Measurements from ENCODE around the gene SPRN. TPM values are rescaled to one million over a fixed set of nuclear protein-coding genes. Genes with fewer than 3 reads are reported as not detected.
"Not testable (repeated sequence)": the region's sequence is repeated elsewhere in the genome, so short reads cannot be mapped to it uniquely, and the experiment has no call there.

SPRN gene
- total RNA-seq, 1 donor from 2014 or later: 2.0 TPM

DNA sequence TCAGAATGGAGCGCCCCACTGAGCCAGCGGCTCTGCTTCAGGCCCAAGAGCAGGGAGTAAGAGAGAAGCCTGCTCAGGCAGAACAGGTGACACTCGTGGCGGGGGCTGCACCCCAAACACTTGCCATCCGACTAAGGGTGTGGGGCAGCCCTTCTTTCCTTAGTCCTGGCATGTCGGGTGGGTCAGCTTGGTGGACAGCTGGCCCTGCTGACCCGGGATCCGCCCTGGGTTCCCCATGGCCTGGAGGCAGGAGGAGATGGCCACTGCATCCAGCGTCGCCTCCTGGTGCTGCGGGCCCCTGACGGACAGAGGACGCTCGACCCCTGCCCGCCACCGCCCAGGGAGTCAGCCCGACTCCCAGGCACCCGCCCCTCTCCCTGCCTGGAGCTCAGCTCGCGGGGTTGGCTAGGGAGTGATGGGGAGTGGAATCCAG, 46.6 kb downstream of the SPRN start:
- Mint-ChIP-seq H3K27me3 (ENCODE audit: unreplicated experiment) (peaks cover 18% of the 10 kb centered on the region), H3K27ac (ENCODE audit: unreplicated experiment) (no peak overlapping the region), H3K36me3 (ENCODE audit: unreplicated experiment) (peaks cover 8% of the 10 kb centered on the region), H3K9me3 (ENCODE audit: unreplicated experiment) (peaks cover 11% of the 10 kb centered on the region), H3K4me1 (ENCODE audit: low read depth, unreplicated experiment) (peaks cover 10% of the 10 kb centered on the region), H3K4me3 (ENCODE audit: unreplicated experiment) (peak overlapping the region; percentile 71)
- DNase-seq: no peak
- TF ChIP-seq, protein P1, sequence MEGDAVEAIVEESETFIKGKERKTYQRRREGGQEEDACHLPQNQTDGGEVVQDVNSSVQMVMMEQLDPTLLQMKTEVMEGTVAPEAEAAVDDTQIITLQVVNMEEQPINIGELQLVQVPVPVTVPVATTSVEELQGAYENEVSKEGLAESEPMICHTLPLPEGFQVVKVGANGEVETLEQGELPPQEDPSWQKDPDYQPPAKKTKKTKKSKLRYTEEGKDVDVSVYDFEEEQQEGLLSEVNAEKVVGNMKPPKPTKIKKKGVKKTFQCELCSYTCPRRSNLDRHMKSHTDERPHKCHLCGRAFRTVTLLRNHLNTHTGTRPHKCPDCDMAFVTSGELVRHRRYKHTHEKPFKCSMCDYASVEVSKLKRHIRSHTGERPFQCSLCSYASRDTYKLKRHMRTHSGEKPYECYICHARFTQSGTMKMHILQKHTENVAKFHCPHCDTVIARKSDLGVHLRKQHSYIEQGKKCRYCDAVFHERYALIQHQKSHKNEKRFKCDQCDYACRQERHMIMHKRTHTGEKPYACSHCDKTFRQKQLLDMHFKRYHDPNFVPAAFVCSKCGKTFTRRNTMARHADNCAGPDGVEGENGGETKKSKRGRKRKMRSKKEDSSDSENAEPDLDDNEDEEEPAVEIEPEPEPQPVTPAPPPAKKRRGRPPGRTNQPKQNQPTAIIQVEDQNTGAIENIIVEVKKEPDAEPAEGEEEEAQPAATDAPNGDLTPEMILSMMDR (IDR thresholded peaks at IDR 0.05; ENCODE audit: partially characterized antibody, unreplicated experiment): no peak

DNA sequence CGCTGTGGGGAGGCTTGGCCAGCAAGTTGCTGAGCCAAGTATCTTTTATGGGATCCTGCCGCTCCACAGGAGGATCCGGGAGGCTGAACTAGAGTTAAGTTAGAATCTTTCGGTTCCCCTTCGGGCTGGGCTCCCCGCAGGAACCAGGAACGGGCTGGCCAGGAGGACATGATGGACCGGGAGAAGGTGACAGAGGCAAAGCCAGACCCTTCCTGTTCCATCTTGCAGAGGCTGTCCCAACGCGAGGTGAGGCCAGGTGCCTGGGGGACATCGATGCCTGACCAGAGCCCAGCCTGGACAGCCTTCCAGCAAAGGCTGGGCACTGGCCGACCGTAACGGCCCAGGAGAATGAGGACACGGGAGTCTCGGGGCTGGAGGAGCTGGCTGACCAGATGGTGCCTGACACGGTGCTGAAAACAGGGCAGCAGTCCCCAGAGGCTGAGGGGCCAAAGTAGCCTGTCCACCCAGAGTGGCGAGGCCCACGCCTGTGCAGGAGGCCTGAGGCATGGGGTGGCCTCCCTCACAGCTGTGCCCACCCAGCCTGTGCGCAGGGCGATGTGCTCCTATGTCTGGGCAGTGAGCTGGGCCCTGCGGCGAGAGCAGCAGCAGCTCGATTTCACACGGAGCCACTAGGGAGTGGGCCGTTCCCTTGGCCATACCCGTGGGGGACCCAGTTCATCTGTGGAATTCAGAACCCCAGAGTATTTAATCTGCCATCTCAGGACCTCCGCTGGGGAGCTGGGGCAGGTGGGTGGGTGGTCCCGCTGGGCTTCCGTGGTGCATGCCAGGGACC, 47.2 kb downstream of the SPRN start:
- H3K4me1 Mint-ChIP-seq (ENCODE audit: low read depth, unreplicated experiment): peaks cover 10% of the 10 kb centered on the region
- TF ChIP-seq, protein P1 (IDR thresholded peaks at IDR 0.05; ENCODE audit: partially characterized antibody, unreplicated experiment): no peak
- peaks cover 8% of the 10 kb centered on the region for H3K36me3 Mint-ChIP-seq (ENCODE audit: unreplicated experiment)
- DNase-seq: no peak
- H3K27me3 Mint-ChIP-seq (ENCODE audit: unreplicated experiment): peaks cover 18% of the 10 kb centered on the region
- H3K9me3 Mint-ChIP-seq (ENCODE audit: unreplicated experiment): peaks cover 11% of the 10 kb centered on the region
- H3K4me3 Mint-ChIP-seq (ENCODE audit: unreplicated experiment): no peak overlapping the region
- no peak overlapping the region for H3K27ac Mint-ChIP-seq (ENCODE audit: unreplicated experiment)

DNA sequence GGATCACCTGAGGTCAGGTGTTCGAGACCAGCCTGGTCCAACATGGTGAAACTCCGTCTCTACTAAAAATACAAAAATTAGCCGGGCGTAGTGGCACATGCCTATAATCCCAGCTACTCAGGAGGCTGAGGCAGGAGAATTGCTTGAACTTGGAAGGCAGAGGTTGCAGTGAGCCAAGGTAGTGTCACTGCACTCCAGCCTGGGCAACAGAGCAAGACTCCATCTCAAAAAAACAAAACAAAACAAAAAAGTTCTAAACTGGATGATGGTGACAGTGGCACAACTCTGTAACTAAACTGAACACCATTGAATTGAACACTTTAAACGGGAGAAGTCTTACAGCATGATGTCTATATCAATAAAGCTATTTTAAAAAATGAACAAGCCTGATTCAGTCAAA, 48.2 kb downstream of the SPRN start:
- not testable (repeated sequence) for DNase-seq; H3K4me3 Mint-ChIP-seq (ENCODE audit: unreplicated experiment); H3K4me1 Mint-ChIP-seq (ENCODE audit: low read depth, unreplicated experiment)

DNA sequence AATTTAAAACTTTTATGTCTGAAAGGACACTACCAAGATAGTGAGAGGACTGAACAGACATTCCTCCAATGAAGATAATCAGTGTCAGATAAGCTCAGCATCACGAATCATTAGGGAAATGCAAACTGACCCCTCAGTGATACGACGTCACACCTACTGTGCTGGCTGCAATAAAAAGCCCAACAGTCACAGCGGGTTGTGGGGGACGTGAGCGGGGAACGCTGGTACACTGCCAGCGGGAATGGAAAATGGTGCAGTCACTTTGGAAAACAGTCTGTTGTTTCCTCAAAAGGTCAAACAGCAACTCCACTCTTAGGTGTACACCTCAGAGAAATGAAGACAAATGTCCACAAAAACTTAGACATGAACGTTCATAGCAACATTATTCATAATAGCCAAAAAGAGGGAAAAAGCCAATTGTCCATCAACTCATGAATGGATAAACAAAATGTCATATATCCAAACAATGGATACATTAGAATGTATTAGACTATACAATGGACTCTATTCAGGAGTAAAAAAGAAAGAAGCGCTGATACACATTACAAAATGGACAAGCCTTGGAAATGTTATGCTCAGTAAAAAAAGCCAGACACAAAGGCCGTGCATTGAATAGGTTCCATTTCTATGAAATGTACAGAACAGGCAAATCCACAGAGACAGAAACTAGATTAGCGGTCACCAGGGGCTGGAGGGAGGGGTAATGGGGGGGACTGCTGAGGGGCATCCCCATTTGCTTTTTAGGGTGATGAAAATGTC, 48.9 kb downstream of the SPRN start:
- no peak overlapping the region for H3K4me3 Mint-ChIP-seq (ENCODE audit: unreplicated experiment)
- H3K9me3 Mint-ChIP-seq (ENCODE audit: unreplicated experiment): peaks cover 11% of the 10 kb centered on the region

More for the DNA sequence above, 48.2 kb downstream of the SPRN start:
- H3K36me3 Mint-ChIP-seq (ENCODE audit: unreplicated experiment): not testable (repeated sequence)
- Mint-ChIP-seq H3K9me3 (ENCODE audit: unreplicated experiment) (peaks cover 11% of the 10 kb centered on the region), H3K27ac (ENCODE audit: unreplicated experiment) (peak overlapping the region; percentile 56), H3K27me3 (ENCODE audit: unreplicated experiment) (peaks cover 18% of the 10 kb centered on the region)

More for the DNA sequence above, 48.9 kb downstream of the SPRN start:
- Mint-ChIP-seq H3K4me1 (ENCODE audit: low read depth, unreplicated experiment) (peaks cover 6% of the 10 kb centered on the region), H3K36me3 (ENCODE audit: unreplicated experiment) (peaks cover 8% of the 10 kb centered on the region), H3K27me3 (ENCODE audit: unreplicated experiment) (peaks cover 16% of the 10 kb centered on the region), H3K27ac (ENCODE audit: unreplicated experiment) (no peak overlapping the region)
- TF ChIP-seq, protein P1 (IDR thresholded peaks at IDR 0.05; ENCODE audit: partially characterized antibody, unreplicated experiment): no peak
- no peak for DNase-seq
